GM18951 (cell line): ENCODE results near the gene PRCD.

Experiments used
- POLR2A ChIP-seq: IDR thresholded peaks from 4 replicates; pipeline ENCODE4 v1.6.1; 2011; ENCODE audit warnings: mild to moderate bottlenecking; ENCODE audit not compliant: insufficient read length, insufficient read depth; ENCODE audit errors: extremely low read depth
- in situ Hi-C: fragments of 300-500 bp; cut with MboI; formaldehyde crosslinking; loops from one replicate; pipeline ENCODE4 v1.12.0; 2022; ENCODE audit warnings: low sequenced_read_pairs, mixed read lengths, inconsistent platforms; ENCODE audit not compliant: unreplicated experiment

PRCD gene

GRCh38 chr17:76576189-76576588, 36.3 kb downstream of the PRCD start:
- no peak for TF ChIP-seq POLR2A
- in situ Hi-C loops: no loop called here

DNA sequence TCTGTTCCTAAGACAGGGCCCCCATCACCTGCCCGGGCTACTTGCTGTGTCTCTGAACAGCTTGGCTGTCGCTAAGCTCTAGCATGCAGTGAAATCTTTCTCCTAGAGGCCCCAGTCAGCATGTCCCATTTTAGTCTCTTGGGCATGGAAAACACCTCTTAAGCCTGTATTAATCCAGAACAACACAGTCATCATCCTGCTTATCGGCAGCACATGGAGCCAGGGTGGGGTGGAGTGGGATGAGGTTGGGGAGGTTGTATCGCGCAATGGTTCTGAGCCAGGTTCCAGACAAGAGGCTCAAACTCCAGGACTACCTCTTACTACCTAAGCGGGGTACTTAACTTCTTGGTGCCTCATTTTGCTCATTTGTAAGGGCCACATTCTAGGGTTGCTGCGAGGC, 38.0 kb downstream of the PRCD start:
- in situ Hi-C loops: no loop called here
- TF ChIP-seq POLR2A: no peak

DNA sequence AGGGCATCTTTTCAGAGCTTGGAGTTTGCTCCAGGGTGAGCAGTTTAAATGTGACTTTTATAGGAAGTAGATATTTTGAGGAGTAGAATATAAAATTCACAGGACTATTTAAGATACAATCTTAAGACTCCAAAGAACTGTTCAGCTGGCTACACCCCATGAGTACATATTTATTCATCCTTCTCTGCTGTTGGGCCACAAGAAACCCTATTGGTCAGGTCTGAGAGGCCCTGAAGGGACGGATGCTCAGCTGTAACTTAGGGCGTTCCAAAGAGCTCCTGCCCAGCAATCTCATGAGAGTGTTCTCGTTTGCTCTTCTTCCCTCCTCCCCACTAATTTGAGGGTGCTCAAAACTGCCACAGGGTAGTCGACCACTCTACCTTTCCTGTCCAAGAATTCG, 38.5 kb downstream of the PRCD start:
- in situ Hi-C loops: no loop called here
- TF ChIP-seq POLR2A: no peak

- TF ChIP-seq POLR2A: no peak
- in situ Hi-C loops: no loop called here
These were observed 39.4 kb downstream of the PRCD start for GRCh38 chr17:76579281-76579680.

- TF ChIP-seq POLR2A: no peak
- in situ Hi-C loops: no loop called here
These were observed 41.7 kb downstream of the PRCD start for GRCh38 chr17:76581515-76581914.

DNA sequence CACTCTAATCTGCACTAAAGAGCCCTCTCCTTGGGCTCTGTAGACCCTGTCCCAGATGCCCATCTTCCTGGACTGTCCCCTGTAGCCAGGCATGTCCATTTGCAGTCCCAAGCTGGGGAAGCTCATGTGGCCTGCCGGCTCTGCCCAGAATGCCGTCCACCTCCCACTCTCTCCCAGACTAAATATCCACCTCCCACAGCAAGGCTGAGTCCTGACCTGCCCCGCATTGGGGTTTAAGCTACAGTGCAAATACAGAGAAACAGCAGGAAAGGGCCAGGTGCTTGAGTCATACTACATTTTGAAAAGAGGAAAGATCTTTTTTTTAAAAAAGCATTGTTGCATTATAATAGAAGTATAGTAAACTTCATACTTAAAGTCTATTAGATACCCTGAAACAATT, 42.8 kb downstream of the PRCD start:
- TF ChIP-seq POLR2A: no peak
- in situ Hi-C loops: no loop called here

- in situ Hi-C loops: no loop called here
- TF ChIP-seq POLR2A: no peak
These were observed 44.7 kb downstream of the PRCD start for GRCh38 chr17:76584427-76585032.

DNA sequence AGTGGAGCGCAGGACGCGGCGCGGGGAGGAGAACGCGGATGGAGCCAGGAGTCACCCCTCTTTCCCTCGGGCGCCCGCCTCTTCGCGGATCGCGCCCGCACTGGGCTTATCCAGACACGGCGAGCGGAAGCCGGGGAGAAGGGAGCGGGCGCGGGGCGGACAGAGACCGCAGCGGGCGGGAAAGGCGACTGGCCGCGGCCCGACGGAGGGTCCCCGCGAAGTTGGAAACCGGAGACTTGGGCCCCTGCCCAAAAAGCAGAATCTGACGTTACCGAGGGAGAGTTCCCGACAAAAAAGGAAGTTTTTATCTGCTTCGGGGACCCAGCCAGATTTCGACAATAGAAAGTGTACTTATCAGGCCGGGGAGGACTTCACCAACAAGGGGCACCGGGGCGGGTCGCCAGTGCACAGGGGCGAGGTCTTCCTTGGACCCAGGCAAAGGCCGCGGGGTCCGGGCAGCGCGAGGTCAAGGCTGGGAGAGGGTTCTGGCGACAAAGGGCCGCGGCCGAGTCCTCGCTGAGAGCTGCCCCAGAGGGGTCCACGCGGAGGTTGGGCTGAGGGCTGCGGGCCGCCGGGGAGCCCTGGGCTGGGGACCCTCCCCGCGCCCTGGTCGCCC, 45.3 kb downstream of the PRCD start:
- TF ChIP-seq POLR2A: no peak
- in situ Hi-C loops: no loop called here

DNA sequence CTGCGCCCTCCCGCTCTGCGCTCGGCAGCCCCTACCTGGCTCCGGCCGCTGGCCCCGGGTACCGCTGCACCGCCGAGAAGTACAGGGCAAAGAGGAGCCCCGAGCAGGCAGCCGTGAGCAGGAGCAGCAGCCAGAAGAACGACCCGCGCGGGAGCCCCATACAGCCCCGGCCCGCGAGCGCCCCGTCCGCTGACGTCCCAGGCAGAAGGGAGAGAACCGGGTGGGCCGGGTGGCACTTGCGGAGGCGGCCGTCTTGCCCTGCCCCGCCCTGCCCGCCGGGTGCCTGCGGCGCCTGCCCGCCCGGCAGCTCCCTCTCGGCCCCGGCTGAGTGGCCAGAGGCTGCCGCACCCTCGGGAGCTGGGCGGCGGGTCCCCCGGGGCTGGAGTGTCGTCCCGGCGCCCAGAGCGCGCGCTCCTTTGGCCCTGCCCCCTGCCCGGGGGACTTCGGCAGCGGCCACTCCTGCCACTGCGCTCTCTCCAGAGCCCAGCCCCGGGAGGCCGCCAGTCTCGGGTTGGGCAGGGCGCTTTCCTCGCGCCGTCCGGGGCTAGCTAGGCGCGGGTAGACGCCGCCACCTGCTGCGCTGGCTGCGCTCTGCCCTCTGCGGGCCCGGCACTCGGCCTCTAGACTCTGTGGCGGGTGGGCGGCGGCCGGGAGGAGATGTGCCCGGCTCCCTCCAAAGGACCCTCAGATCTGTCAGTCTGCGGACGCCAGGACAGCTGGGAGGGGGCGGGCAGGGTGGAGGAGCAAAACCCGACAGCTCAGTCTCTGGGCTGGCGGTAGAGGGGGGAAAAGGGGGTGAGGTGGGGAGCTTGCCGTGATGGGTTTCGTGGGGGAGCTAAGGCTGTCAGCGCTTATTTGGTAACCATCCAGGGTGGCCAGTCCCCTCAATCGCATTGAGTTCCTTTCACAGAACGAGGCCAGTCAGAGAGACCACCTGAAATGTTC, 46.1 kb downstream of the PRCD start, which contains the start of gene ST6GALNAC2:
TSS of gene ST6GALNAC2 (minus strand) at position 212 of the 945 bp plus-strand sequence. CDS start at position 160, 52 bp downstream.
- no peak for TF ChIP-seq POLR2A
- in situ Hi-C loops: no loop called here

DNA sequence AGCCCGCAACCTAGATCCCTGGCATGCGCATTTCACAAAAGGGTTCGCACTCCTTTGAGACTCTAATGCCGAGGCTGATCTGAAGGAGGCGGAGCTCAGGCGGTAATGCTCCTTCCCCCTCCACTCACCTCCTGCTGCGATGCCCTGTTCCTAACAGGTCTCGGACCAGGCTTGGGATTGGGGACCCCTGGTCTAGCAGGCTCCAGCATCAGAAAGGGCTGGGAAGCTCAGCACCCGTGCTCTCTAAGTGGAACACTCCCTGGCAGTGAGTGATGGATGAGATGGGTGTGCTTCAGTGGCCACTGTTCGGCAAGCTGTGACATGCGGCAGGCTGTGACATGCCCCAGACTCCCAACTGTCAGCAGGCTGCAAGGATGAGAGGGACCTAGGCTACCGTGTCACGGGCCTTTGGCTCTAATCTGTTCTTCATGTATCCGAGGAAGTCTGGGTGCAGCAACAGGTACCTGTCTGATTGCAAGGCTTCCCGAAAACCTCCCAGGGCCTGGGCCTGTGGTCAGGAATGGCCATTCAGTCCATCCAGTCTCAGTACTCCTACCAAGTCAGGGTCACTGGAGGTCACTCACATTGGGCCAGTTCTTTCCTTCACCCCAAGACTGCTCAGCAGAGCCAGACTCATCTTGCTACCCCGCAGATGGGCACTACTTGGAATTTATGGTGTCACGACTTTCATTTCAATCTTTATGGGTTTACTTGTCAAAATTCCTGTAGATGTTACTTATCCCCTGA, 47.1 kb downstream of the PRCD start:
- in situ Hi-C loops: no loop called here

DNA sequence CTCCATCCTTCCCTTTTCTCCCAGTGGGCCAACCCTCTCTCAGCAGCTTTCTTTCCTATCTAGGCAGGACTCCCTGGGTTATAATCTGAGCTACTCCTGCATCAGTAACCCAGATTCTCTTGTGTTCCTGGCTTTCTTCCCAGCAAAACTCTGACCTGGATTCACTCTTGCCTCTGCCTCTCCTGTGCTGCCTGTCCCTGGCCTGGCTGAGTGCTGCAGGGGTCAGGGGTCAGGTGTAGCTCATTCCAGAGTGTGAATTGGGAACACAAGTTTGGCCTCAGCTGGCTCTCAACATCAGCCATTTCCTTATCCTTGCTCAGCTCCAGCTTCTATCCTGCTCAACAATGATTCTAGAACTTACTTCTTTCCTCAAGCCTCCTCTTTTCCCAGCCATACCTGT, 48.3 kb downstream of the PRCD start:
- no peak for TF ChIP-seq POLR2A
- in situ Hi-C loops: no loop called here

More for the DNA sequence above, 47.1 kb downstream of the PRCD start:
- no peak for TF ChIP-seq POLR2A

DNA sequence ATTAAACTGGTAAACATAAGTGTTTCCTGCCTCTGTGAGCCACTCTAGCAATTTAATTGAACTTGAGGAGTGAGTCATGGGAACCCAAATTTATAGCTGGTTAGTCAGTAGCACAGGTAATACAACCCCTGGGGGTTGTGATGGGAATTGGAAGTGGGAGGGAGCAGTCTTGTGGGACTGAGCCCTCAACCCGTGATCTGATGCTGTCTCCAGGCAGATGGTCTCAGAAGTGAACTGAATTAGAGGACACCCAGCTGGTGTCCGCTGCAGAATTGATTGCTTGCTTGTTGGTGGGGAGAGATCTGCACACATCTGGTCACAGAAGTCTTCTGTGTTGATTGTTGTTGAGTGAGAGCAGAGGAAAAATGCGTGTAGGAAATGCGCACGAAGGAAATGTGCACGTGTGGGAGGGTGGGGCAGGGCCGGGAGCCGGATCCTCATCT, 53.6 kb downstream of the PRCD start:
- in situ Hi-C loops: no loop called here
- TF ChIP-seq POLR2A: no peak

GRCh38 chr17:76593959-76594358, 54.1 kb downstream of the PRCD start:
- no peak for TF ChIP-seq POLR2A
- in situ Hi-C loops: no loop called here
